Kidney (tissue), 14 donors: Measurements from ENCODE around the gene OSGEP. TPM values are rescaled to one million over a fixed set of nuclear protein-coding genes. Genes with fewer than 3 reads are reported as not detected.

ENCODE experiments used
- DNase-seq, 5 donors: peaks; one replicate each; pipeline ENCODE4 v3.0.0-alpha.2; 2013 to 2020
- FAIRE-seq: peaks from 2 replicates; lab custom pipeline; 2012; peaks lifted over from hg19 to GRCh38; lab: Jason Lieb, UNC
- H3K27ac ChIP-seq, 2 donors: one replicate each; pipeline ENCODE4 v1.7.0; 2013; ENCODE audit warnings: low read depth in 2 of 2, low read length in 2 of 2, inconsistent platforms in 1 of 2
- H3K27me3 ChIP-seq: one replicate; pipeline ENCODE4 v1.7.1; 2013; ENCODE audit warnings: low read length, inconsistent platforms; ENCODE audit not compliant: control insufficient read depth, insufficient read depth
- H3K36me3 ChIP-seq, 3 donors: one replicate each; pipeline versions ENCODE4 v1.7.0 to v1.7.1; 2013; ENCODE audit warnings: low read length in 3 of 3, control low read depth in 1 of 3, inconsistent platforms in 1 of 3; ENCODE audit not compliant: insufficient read depth in 3 of 3, control insufficient read depth in 2 of 3
- H3K4me1 ChIP-seq, 3 donors: one replicate each; pipeline versions ENCODE4 v1.7.0 to v1.7.1; 2013; ENCODE audit warnings: low read length in 3 of 3, inconsistent platforms in 1 of 3, low read depth in 1 of 3; ENCODE audit not compliant: control insufficient read depth in 2 of 3, insufficient read depth in 2 of 3
- H3K4me3 ChIP-seq, 3 donors: one replicate each; pipeline versions ENCODE4 v1.7.0 to v1.8.1; 2013; ENCODE audit warnings: low read length in 3 of 3, control low read depth in 1 of 3, inconsistent platforms in 1 of 3
- H3K9ac ChIP-seq, 3 donors: one replicate each; pipeline versions ENCODE4 v1.7.0 to v1.7.1; 2013; ENCODE audit warnings: low read length in 3 of 3, control low read depth in 1 of 3, inconsistent platforms in 1 of 3
- H3K9me3 ChIP-seq, 3 donors: one replicate each; pipeline versions ENCODE4 v1.7.0 to v1.7.1; 2013; ENCODE audit warnings: low read length in 3 of 3, control low read depth in 1 of 3, inconsistent platforms in 1 of 3; ENCODE audit not compliant: control insufficient read depth in 2 of 3, insufficient read depth in 1 of 3
- intact Hi-C: fragments of 100-400 bp; cut with DNase I; formaldehyde crosslinking; loops from one replicate; pipeline ENCODE4 v1.11.1; 2022
- polyA plus RNA-seq: library from polyadenylated mRNA; stranded (reverse); fragments of 350-450 nt; fragmentation: Illumina TruSeq; extraction: RNeasy Lipid Tissue Mini Kit (QIAGEN cat#74804); gene quantifications from one replicate; pipeline ENCODE4 v1.2.3, GENCODE V29; 2014; ENCODE audit warnings: low read depth, low replicate concordance; ENCODE audit not compliant: insufficient read depth
- total RNA-seq: library from RNA; stranded (reverse); fragmentation: NEBNext Ultra II Directional; extraction: Animal tissue kit (Norgen Biotek cat#: 25700); gene quantifications from one replicate; pipeline ENCODE4 v1.2.1, GENCODE V29; 2021
- TF ChIP-seq, protein P1 (sequence below): IDR thresholded peaks from 3 replicates; pipeline ENCODE4 v1.5.1; 2012; ENCODE audit warnings: mild to moderate bottlenecking, moderate library complexity, borderline replicate concordance; ENCODE audit not compliant: insufficient read depth; ENCODE audit errors: extremely low read depth
- donor health status: control.
- donor health status: control.
- donor health status: control.
- donor health status: control.
- donor health status: control.
- donor health status: DM: yes; HTN: yes; CAD: no.
- donor health status: Normal renal cell carcinoma (clear cell type).

The OSGEP gene
- total and polyA plus RNA-seq, 2 donors from 2014 or later = 30.3 to 32.4 TPM

DNA sequence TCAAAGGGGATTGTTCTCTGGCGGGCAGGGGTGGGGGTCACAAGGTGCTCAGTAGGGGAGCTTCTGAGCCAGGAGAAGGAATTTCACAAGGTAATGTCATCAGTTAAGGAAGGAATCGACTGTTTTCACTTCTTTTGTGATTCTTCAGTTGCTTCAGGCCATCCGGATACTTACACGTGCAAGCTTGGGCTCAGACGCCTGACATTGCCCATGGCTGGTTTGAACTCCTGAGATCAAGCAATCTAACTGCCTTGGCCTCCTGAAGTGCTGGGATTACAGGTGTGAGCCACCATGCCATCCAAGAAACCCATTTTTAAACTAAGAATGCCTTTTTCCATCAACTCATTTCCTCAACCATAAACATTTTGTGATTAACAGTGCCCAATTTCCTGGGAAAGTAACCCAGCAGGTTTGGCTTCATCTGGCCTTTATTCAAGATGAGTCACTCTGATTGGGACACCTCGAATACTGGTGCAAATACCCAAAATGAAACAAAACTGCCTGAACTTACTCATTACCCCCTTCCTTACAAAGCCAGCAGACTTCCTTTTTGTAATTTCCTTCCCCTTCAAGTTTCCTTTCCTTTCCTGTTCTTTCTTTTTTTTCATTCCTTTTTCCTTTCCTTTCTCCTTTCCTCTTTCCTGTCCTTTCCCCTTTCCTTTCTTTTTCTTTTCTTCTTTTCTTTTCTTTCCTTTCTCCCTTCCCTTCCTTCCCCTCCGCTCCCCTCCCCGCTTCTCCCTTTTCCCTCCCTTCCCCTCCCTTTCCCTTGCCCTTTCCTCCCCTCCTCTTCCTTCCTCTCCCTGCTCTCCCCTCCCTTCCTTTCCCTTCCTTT, 40.5 kb upstream of the OSGEP start:
- Histone ChIP-seq H3K36me3 (no peaks in the 10 kb centered on the region), H3K27ac (no peak overlapping the region), H3K9me3 (no peaks in the 10 kb centered on the region), H3K27me3 (no peaks in the 10 kb centered on the region), H3K9ac (no peak overlapping the region), H3K4me3 (no peak overlapping the region), H3K4me1 (no peaks in the 10 kb centered on the region)
- DNase-seq = no peak
- no peak for FAIRE-seq
- intact Hi-C loops = no loop called here
- TF ChIP-seq, protein P1, sequence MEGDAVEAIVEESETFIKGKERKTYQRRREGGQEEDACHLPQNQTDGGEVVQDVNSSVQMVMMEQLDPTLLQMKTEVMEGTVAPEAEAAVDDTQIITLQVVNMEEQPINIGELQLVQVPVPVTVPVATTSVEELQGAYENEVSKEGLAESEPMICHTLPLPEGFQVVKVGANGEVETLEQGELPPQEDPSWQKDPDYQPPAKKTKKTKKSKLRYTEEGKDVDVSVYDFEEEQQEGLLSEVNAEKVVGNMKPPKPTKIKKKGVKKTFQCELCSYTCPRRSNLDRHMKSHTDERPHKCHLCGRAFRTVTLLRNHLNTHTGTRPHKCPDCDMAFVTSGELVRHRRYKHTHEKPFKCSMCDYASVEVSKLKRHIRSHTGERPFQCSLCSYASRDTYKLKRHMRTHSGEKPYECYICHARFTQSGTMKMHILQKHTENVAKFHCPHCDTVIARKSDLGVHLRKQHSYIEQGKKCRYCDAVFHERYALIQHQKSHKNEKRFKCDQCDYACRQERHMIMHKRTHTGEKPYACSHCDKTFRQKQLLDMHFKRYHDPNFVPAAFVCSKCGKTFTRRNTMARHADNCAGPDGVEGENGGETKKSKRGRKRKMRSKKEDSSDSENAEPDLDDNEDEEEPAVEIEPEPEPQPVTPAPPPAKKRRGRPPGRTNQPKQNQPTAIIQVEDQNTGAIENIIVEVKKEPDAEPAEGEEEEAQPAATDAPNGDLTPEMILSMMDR = no peak

GRCh38 chr14:20493634-20494033, 39.0 kb upstream of the OSGEP start:
- Histone ChIP-seq H3K27ac (no peak overlapping the region), H3K36me3 (no peaks in the 10 kb centered on the region), H3K9ac (no peak overlapping the region), H3K9me3 (no peaks in the 10 kb centered on the region), H3K27me3 (no peaks in the 10 kb centered on the region), H3K4me1 (no peaks in the 10 kb centered on the region), H3K4me3 (no peak overlapping the region)
- FAIRE-seq (no peak), DNase-seq (no peak)
- TF ChIP-seq, protein P1 = no peak
- intact Hi-C loops = no loop called here

DNA sequence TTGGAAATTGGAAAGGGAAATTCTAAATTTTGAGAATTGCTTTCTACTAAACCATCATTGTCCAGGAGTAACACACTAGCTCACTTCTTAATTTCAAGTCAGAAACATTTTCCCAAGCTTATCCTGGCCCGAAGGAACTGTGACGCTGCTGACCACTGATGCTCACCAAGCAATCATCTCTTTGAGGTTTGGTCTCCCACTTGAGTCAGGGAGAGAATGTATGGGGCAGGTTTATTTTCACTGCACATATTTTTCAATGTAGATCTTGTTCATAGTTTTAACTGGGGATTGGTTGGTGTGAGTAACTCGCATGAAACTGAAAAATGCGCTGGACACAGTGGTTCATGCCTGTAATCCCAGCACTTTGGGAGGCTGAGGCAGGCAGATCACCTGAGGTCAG, 37.9 kb upstream of the OSGEP start:
- H3K9me3 ChIP-seq = no peaks in the 10 kb centered on the region
- no peak overlapping the region for H3K27ac ChIP-seq
- H3K4me1 ChIP-seq = no peaks in the 10 kb centered on the region
- intact Hi-C loops = no loop called here
- no peaks in the 10 kb centered on the region for H3K27me3 ChIP-seq
- H3K36me3 ChIP-seq = no peaks in the 10 kb centered on the region
- FAIRE-seq (no peak), DNase-seq (no peak)
- TF ChIP-seq, protein P1 = no peak
- no peak overlapping the region for H3K4me3 ChIP-seq
- no peak overlapping the region for H3K9ac ChIP-seq

DNA sequence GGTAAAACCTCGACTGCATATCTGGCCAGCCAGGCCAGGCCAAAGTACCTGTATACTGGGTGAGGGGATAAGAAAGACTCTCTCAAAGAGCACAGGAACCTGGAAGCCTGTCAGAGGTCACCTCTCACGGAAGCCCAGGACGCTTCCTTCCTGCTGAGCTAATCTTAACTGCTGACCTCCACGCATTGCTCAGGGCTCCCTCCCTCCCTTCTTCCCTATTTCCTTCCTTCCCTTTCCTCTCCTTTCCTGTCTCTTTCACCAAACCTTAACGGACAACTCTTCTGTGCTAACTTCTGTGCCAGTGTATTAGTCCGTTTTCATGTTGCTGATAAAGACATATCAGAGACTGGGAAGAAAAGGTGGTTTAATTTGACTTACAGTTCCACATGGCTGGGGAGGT, 36.0 kb upstream of the OSGEP start:
- no peaks in the 10 kb centered on the region for H3K4me1 ChIP-seq
- DNase-seq (no peak), FAIRE-seq (no peak)
- H3K36me3 ChIP-seq = no peaks in the 10 kb centered on the region
- H3K27me3 ChIP-seq = no peaks in the 10 kb centered on the region
- H3K4me3 ChIP-seq = no peak overlapping the region
- no peak overlapping the region for H3K27ac ChIP-seq
- H3K9ac ChIP-seq = no peak overlapping the region
- intact Hi-C loops = no loop called here
- TF ChIP-seq, protein P1 = no peak
- H3K9me3 ChIP-seq = no peaks in the 10 kb centered on the region
